HG03066 (cell line): ENCODE results near the gene DEFB124.
"Not testable (repeated sequence)": the region's sequence is repeated elsewhere in the genome, so short reads cannot be mapped to it uniquely, and the experiment has no call there.

Experiments used
- ATAC-seq: cut with Tn5 transposase; IDR thresholded peaks from one replicate; pipeline ENCODE4 v1.9.1; 2021; ENCODE audit warnings: low read depth; ENCODE audit not compliant: unreplicated experiment

Gene DEFB124

DNA sequence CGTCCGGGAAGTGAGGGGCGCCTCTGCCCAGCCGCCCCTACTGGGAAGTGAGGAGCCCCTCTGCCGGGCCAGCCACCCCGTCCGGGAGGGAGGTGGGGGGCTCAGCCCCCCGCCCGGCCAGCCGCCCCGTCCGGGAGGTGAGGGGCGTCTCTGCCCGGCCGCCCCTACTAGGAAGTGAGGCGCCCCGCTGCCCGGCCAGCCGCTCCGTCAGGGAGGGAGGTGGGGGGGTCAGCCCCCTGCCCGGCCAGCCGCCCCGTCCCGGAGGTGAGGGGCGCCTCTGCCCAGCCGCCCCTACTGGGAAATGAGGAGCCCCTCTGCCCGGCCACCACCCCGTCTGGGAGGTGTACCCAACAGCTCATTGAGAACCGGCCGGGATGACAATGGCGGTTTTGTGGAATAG is 47.4 kb downstream of the DEFB124 start:
- ATAC-seq: not testable (repeated sequence)

DNA sequence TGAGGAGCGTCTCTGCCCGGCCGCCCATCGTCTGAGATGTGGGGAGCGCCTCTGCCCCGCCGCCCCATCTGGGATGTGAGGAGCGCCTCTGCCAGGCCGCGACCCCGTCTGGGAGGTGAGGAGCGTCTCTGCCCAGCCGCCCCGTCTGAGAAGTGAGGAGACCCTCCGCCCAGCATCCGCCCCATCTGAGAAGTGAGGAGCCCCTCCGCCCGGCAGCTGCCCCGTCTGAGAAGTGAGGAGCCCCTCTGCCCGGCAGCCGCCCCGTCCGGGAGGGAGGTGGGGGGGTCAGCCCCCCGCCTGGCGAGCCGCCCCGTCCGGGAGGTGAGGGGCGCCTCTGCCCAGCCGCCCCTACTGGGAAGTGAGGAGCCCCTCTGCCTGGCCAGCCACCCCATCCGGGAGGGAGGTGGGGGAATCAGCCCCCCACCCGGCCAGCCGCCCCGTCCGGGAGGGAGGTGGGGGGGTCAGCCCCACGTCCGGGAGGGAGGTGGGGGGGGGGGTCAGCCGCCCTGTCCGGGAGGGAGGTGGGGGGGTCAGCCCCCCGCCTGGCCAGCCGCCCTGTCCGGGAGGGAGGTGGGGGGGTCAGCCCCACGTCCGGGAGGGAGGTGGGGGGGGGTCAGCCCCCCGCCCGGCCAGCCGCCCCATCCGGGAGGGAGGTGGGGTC is 47.9 kb downstream of the DEFB124 start:
- not testable (repeated sequence) for ATAC-seq

DNA sequence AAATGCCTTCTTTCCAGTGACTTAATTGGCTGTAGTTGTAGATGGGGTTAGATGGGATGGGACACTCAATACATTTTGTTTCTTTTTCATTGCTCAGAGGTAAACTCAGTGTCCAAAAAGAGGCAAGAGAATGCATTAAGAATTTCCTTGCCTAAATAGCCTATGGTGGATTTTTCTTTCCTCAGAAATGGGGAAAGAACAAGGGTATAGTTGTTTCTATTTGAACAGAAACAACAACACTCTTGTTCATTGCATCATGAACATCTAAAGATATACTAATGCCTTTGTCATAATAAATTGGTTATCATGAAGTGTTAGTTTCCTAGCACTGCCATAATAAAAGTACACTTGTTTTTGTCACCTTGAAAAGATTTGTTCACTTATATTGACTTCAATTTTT is 49.1 kb downstream of the DEFB124 start:
- ATAC-seq: no peak

DNA sequence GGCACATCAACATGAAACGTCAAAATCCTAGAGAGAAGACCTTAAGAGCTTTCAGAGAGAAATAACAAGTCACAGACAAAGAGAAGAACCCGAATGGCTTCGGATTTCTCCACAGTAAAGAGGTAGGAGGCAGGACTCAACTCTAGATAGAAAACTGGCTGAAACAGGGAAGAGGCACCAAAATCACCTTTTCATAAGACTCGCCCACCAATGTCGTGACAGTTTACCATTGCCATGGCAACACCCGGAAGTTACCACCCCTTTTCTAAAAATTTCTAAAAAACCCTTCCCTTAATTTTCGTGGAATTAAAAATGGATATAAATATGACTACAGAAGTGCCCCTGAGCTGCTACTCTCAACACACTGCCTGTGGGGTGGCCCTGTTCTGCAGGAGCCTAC is 56.6 kb downstream of the DEFB124 start:
- no peak for ATAC-seq

DNA sequence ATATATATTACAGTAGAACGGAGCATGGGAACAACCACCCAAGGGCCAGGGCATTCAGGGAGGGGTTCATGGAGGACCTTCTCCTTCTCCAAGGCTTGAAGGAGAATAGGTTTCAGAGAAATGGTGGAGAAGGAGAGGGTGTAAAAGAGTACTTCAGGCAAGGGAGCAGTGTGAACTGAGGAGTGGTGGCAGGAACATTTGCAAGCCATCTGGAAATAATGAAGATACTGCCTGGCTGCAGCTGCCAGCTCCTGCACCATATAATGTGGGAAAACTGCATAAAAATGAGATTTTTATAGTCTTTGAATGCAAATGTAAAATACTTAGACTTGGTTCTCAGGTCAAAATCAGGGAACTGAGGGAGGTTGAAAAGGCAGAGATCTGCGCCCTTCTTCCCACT is 59.3 kb downstream of the DEFB124 start:
- ATAC-seq: no peak
